Measurements from ENCODE around the gene EFCAB12.
"Not testable (repeated sequence)": the region's sequence is repeated elsewhere in the genome, so short reads cannot be mapped to it uniquely, and the experiment has no call there.

EFCAB12 gene

GRCh38 chr3:129365296-129366136 is 62.9 kb downstream of the EFCAB12 start:
- DNase-seq (ENCODE audit: low read depth), result no peak

- not testable (repeated sequence) for DNase-seq (ENCODE audit: low read depth)
Observed at GRCh38 chr3:129364811-129365210, 63.6 kb downstream of the EFCAB12 start.

GRCh38 chr3:129363356-129363755 is 65.1 kb downstream of the EFCAB12 start:
- not testable (repeated sequence) for DNase-seq (ENCODE audit: low read depth)

- DNase-seq (ENCODE audit: low read depth), result no peak
Observed at GRCh38 chr3:129360705-129361460, 67.6 kb downstream of the EFCAB12 start.

GRCh38 chr3:129360171-129360611 is 68.2 kb downstream of the EFCAB12 start:
- DNase-seq (ENCODE audit: low read depth), result no peak

GRCh38 chr3:129358772-129359371 is 69.6 kb downstream of the EFCAB12 start:
- DNase-seq (ENCODE audit: low read depth), result no peak

- no peak for DNase-seq (ENCODE audit: low read depth)
Observed at GRCh38 chr3:129358177-129358771, 70.2 kb downstream of the EFCAB12 start.

GRCh38 chr3:129357616-129358015 is 70.8 kb downstream of the EFCAB12 start:
- no peak for DNase-seq (ENCODE audit: low read depth)

- no peak for DNase-seq (ENCODE audit: low read depth)
Observed at GRCh38 chr3:129356756-129357425, 71.5 kb downstream of the EFCAB12 start.

- no peak for DNase-seq (ENCODE audit: low read depth)
Observed at GRCh38 chr3:129353589-129353941, 74.9 kb downstream of the EFCAB12 start.

GRCh38 chr3:129352650-129353588 is 75.5 kb downstream of the EFCAB12 start:
- no peak for DNase-seq (ENCODE audit: low read depth)

- no peak for DNase-seq (ENCODE audit: low read depth)
Observed at GRCh38 chr3:129352045-129352444, 76.4 kb downstream of the EFCAB12 start.
